K562 (cell line): ENCODE data around the gene KTN1. TPM values are rescaled to one million over a fixed set of nuclear protein-coding genes. Genes with fewer than 3 reads are reported as not detected.

Experiments
- ATAC-seq: fragments of 200-7000 bp; cut with Tn5 transposase; 3 replicates; pipeline ENCODE4 v1.9.1; 2020; ENCODE audit warnings: moderate library complexity
- BruUV-seq: library from RNA; stranded (reverse); fragments of 400-500 nt; replicated peaks from 2 replicates; lab custom pipeline; 2021; lab: Mats Ljungman, UMichigan
- CTCF ChIA-PET: fragments of 300-600 bp; formaldehyde crosslinking; extraction: SDS; loops from one replicate; lab custom pipeline; 2021; ENCODE audit warnings: low intra/inter-chr PET ratio; lab: Yijun Ruan, JAX
- POLR2A ChIA-PET: fragments of 300-600, 350-650 bp; sonication (Branson Sonifier 250); formaldehyde crosslinking; extraction: SDS; loops from one replicate; lab custom pipeline; 2021; ENCODE audit warnings: antibody characterized with exemption, inconsistent platforms; lab: Yijun Ruan, JAX
- DNase-seq, 4 experiments: peaks; one replicate each; pipeline versions ENCODE4 v3.0.0 to v3.0.0-alpha.2; 2011 to 2018; ENCODE audit warnings: low spot score in 3 of 4, mixed read lengths in 3 of 4; ENCODE audit errors: extremely low read depth in 1 of 4
- FAIRE-seq: peaks from 2 replicates; lab custom pipeline; 2011; peaks lifted over from hg19 to GRCh38; lab: Jason Lieb, UNC
- H2AFZ ChIP-seq: 2 replicates; pipeline ENCODE4 v1.6.0; 2011; ENCODE audit warnings: low read depth, low read length, control low read depth, inconsistent platforms
- H3K27ac ChIP-seq: fragments of 200-600 bp; 3 replicates; pipeline ENCODE4 v1.8.0; 2011; ENCODE audit warnings: low read depth, mild to moderate bottlenecking, control low read depth, inconsistent platforms, low read length, moderate library complexity, mixed read lengths; ENCODE audit errors: extremely low read depth
- H3K27me3 ChIP-seq, 2 experiments: fragments of 300-600 bp in 1 of 2; 2 replicates in 1 of 2; 3 replicates in 1 of 2; pipeline versions ENCODE4 v1.6.0 to v1.8.0; 2011; ENCODE audit warnings: inconsistent platforms in 2 of 2, low read length in 2 of 2, mild to moderate bottlenecking in 1 of 2, mixed read lengths in 1 of 2, moderate library complexity in 1 of 2; ENCODE audit not compliant: control insufficient read depth in 2 of 2, insufficient read depth in 2 of 2
- H3K36me3 ChIP-seq: fragments of 300-600 bp; 3 replicates; pipeline ENCODE4 v1.8.0; 2011; ENCODE audit warnings: mild to moderate bottlenecking, low read length, inconsistent platforms; ENCODE audit not compliant: control insufficient read depth, insufficient read depth
- H3K4me1 ChIP-seq, 2 experiments: fragments of 200-600 bp in 1 of 2; replicated peaks in 1 of 2; 2 replicates in 1 of 2; 3 replicates in 1 of 2; pipeline versions ENCODE4 v1.5.1 to v1.8.0; 2011; ENCODE audit warnings: inconsistent platforms in 2 of 2, low read length in 2 of 2, mild to moderate bottlenecking in 1 of 2, mixed read lengths in 1 of 2, moderate library complexity in 1 of 2; ENCODE audit not compliant: control insufficient read depth in 2 of 2, insufficient read depth in 2 of 2
- H3K4me2 ChIP-seq: 2 replicates; pipeline ENCODE4 v1.6.1; 2011; ENCODE audit warnings: low read length, control low read depth, inconsistent platforms, mixed read lengths; ENCODE audit not compliant: insufficient read depth
- H3K4me3 ChIP-seq: fragments of 200-600 bp; sonication (generic), shearing (Covaris generic); 2 replicates; pipeline ENCODE4 v1.5.1; 2016; ENCODE audit warnings: control low read depth, inconsistent platforms
- H3K79me2 ChIP-seq: fragments of 200-600 bp; 3 replicates; pipeline ENCODE4 v1.8.0; 2011; ENCODE audit warnings: low read length, inconsistent platforms; ENCODE audit not compliant: control insufficient read depth, insufficient read depth
- H3K9ac ChIP-seq, 2 experiments: 2 replicates each; pipeline versions ENCODE4 v1.6.0 to v1.6.1; 2011; ENCODE audit warnings: low read depth in 2 of 2, low read length in 2 of 2, control low read depth in 1 of 2, inconsistent platforms in 1 of 2, mild to moderate bottlenecking in 1 of 2, mixed read lengths in 1 of 2; ENCODE audit not compliant: insufficient read depth in 1 of 2
- H3K9me1 ChIP-seq: one replicate; pipeline ENCODE4 v1.6.0; 2011; ENCODE audit warnings: inconsistent platforms, mild to moderate bottlenecking, low read length, moderate library complexity; ENCODE audit not compliant: control insufficient read depth, insufficient read depth
- H3K9me3 ChIP-seq: replicated peaks from 2 replicates; pipeline ENCODE4 v1.5.1; 2011; ENCODE audit warnings: low read depth, low read length, inconsistent platforms; ENCODE audit not compliant: control insufficient read depth, insufficient read depth
- H4K20me1 ChIP-seq: replicated peaks from 2 replicates; pipeline ENCODE4 v1.6.1; 2011; ENCODE audit warnings: low read length, inconsistent platforms, mixed read lengths; ENCODE audit not compliant: control insufficient read depth, insufficient read depth
- BRD9 ChIP-seq: fragments of 450-650 bp; IDR thresholded peaks from 2 replicates; pipeline ENCODE4 v1.6.1; 2018; ENCODE audit warnings: low read depth; ENCODE audit not compliant: partially characterized antibody
- CGGBP1 ChIP-seq: fragments of 250-450 bp; sonication (Bioruptor Pico); IDR thresholded peaks from 2 replicates; pipeline ENCODE4 v1.9.0; 2021; ENCODE audit warnings: mild to moderate bottlenecking
- DNMT1 ChIP-seq: fragments of 450-650 bp; IDR thresholded peaks from 2 replicates; pipeline ENCODE4 v1.6.1; 2016; ENCODE audit warnings: antibody characterized with exemption, mild to moderate bottlenecking
- GTF3C2 ChIP-seq: IDR thresholded peaks from 3 replicates; pipeline ENCODE4 v1.6.1; 2011; ENCODE audit warnings: borderline replicate concordance, mild to moderate bottlenecking, moderate library complexity; ENCODE audit not compliant: insufficient read length; ENCODE audit errors: extremely low read depth
- MCM2 ChIP-seq: fragments of 450-650 bp; IDR thresholded peaks from 2 replicates; pipeline ENCODE4 v1.6.1; 2017; ENCODE audit warnings: low read depth, mild to moderate bottlenecking
- MCM3 ChIP-seq: fragments of 450-650 bp; IDR thresholded peaks from 2 replicates; pipeline ENCODE4 v1.6.1; 2016
- MTA2 ChIP-seq: fragments of 450-650 bp; IDR thresholded peaks from 2 replicates; pipeline ENCODE4 v1.6.1; 2016; ENCODE audit warnings: low read depth
- NFRKB ChIP-seq: fragments of 450-650 bp; IDR thresholded peaks from 2 replicates; pipeline ENCODE4 v1.6.1; 2016; ENCODE audit warnings: low read depth
- SAFB ChIP-seq: fragments of 200-400 bp; formaldehyde crosslinking; IDR thresholded peaks from 2 replicates; pipeline ENCODE4 v1.6.1; 2017; ENCODE audit warnings: low read depth, low read length, borderline replicate concordance
- SAP30 ChIP-seq: fragments of 200-600 bp; sonication (generic); IDR thresholded peaks from 2 replicates; pipeline ENCODE4 v1.6.1; 2012; ENCODE audit warnings: borderline replicate concordance, low read depth, mild to moderate bottlenecking, moderate library complexity, low read length, control low read depth, inconsistent platforms; ENCODE audit not compliant: insufficient read depth, poor library complexity, severe bottlenecking
- STAT5B ChIP-seq: fragments of 250-450 bp; sonication (Bioruptor Pico); IDR thresholded peaks from 2 replicates; pipeline ENCODE4 v1.8.0; 2021; ENCODE audit warnings: mild to moderate bottlenecking, inconsistent platforms
- TBL1XR1 ChIP-seq, 2 experiments: IDR thresholded peaks; 2 replicates each; pipeline ENCODE4 v1.6.1; 2012; ENCODE audit warnings: improper control_type of control experiment in 2 of 2, low read length in 2 of 2, mild to moderate bottlenecking in 1 of 2
- TFAP4 ChIP-seq: sonication (generic); formaldehyde crosslinking; IDR thresholded peaks from 2 replicates; pipeline ENCODE4 v1.8.0; 2022; ENCODE audit warnings: missing genetic modification reagents, mild to moderate bottlenecking, moderate library complexity, borderline replicate concordance
- ZNF277 ChIP-seq: fragments of 250-450 bp; sonication (Bioruptor Pico); IDR thresholded peaks from 2 replicates; pipeline ENCODE4 v1.8.0; 2022; ENCODE audit warnings: inconsistent platforms, mild to moderate bottlenecking, moderate library complexity, borderline replicate concordance
- ZNF764 ChIP-seq: fragments of 250-450 bp; sonication (Bioruptor Pico); IDR thresholded peaks from 2 replicates; pipeline ENCODE4 v1.4.0; 2020; ENCODE audit warnings: low read depth, mild to moderate bottlenecking, moderate library complexity
- WGBS: fragments of 100-300 bp; shearing (Covaris generic); methylation state at CpG from one replicate; pipeline ENCODE4 v1.1.6; 2016; ENCODE audit warnings: low coverage, mixed read lengths; ENCODE audit not compliant: insufficient coverage; ENCODE audit errors: missing lambda C conversion rate; 5-methylcytosine and 5-hydroxymethylcytosine counted together
- in situ Hi-C: fragments of 300-500 bp; cut with MboI; formaldehyde crosslinking; loops from 4 replicates; pipeline ENCODE4 v1.15.0; 2018; ENCODE audit warnings: inconsistent platforms, mixed read lengths
- intact Hi-C: fragments of 100-400 bp; cut with micrococcal nuclease; formaldehyde crosslinking; loops from 2 replicates; pipeline ENCODE4 v1.14.2; 2022
- polyA plus RNA-seq, 8 experiments: library from polyadenylated mRNA; depleted of rRNA in 4 of 8; stranded (reverse) in 5 of 8; unstranded in 3 of 8; fragments of >200 nt; fragmentation: Nextera tagmentation in 2 of 8; fragmentation: Illumina TruSeq in 1 of 8; extraction: Ambion mirVana in 2 of 8; extraction: Trizol in 1 of 8; gene quantifications; 2 replicates each; pipeline versions ENCODE4 v1.2.1 to v1.2.3, GENCODE V29; 2011 to 2014; ENCODE audit warnings: inconsistent platforms in 1 of 8, missing spikeins in 1 of 8
- total RNA-seq, 7 experiments: library from RNA; depleted of rRNA in 6 of 7; stranded (reverse); fragments of >200 nt in 6 of 7; fragmentation: Illumina TruSeq in 2 of 7; extraction: Trizol in 2 of 7; gene quantifications; 2 replicates each; pipeline versions ENCODE4 v1.2.1 to v1.2.3, GENCODE V29; 2011 to 2021; ENCODE audit warnings: low replicate concordance in 1 of 7
- TF ChIP-seq, protein P1 (sequence below): sonication (generic); formaldehyde crosslinking; IDR thresholded peaks from 2 replicates; pipeline ENCODE4 v1.8.0; 2022; ENCODE audit warnings: mild to moderate bottlenecking, missing genetic modification reagents

The KTN1 gene
- total and polyA plus RNA-seq, 9 of the 15 experiments (the other 6 are each of a cell fraction or from before 2014, with no cell fraction given), result 34.8 to 120 (median 63.6) TPM

DNA sequence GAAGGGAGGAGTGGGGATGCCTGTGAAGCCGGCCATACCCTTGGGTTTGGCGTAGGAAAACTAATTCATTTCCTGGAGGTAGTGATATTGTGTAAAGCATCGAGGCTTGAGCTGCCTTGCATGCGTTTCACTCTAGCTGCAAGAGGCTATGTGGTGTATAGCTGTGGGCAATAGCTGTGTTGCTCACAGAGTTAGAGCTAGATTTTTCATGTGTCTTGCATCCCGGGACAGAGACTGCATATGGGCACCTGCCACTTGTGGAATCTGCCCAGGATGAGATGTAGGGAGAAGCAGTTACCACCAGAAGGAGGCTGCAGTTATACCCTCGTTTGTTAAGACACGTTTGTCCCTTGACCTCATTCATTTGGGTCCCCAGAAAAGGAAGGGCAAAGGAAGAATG, 106.7 kb downstream of the KTN1 start (continued):
- no peak for TF ChIP-seq BRD9

DNA sequence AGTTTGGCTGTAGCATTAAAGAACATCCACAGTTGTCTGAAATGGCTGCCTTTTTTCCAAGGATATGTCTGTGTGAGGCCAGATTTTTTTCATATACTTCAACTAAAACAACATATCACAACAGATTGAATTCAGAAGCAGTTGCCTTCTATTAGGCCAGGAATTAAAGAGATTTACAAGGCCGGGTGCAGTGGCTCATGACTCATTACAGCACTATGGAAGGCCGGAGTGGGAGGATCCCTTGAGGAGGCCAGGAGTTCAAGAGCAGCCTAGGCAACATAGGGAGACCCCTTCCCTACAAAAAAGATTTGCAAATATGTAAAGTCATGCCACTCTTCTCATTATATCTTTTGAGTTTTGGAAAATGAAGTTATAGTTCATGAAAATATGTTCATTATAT, 108.6 kb downstream of the KTN1 start:
- no peak overlapping the region for H3K9ac ChIP-seq
- DNase-seq, result no peak
- no peaks in the 10 kb centered on the region for H4K20me1 ChIP-seq
- no peaks in the 10 kb centered on the region for H3K79me2 ChIP-seq
- TF ChIP-seq, protein P1, sequence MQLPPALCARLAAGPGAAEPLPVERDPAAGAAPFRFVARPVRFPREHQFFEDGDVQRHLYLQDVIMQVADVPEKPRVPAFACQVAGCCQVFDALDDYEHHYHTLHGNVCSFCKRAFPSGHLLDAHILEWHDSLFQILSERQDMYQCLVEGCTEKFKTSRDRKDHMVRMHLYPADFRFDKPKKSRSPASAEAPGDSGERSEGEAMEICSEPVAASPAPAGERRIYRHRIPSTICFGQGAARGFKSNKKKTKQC (CRISPR knock-in tag), result no peak
- TF ChIP-seq ZNF277 (CRISPR knock-in tag) (no peak), SAP30 (no peak), GTF3C2 (no peak), MTA2 (no peak), ZNF764 (CRISPR knock-in tag) (no peak), CGGBP1 (CRISPR knock-in tag) (no peak), MCM3 (no peak), SAFB (no peak), TFAP4 (CRISPR knock-in tag) (no peak), DNMT1 (no peak), TBL1XR1 (IDR thresholded peaks at IDR 0.05; ENCODE audit: low read length in 2 of 2) (no peak), MCM2 (no peak), STAT5B (no peak), NFRKB (no peak)
- TF ChIP-seq, all 486 proteins: peak for 0
- no peak for ATAC-seq
- WGBS, result 37% methylated on average over 2 of the region's 2 CpGs
- intact Hi-C loops (no loop called here), in situ Hi-C loops (no loop called here)
- H2AFZ ChIP-seq, result no peak overlapping the region
- H3K27me3 ChIP-seq, result no peaks in the 10 kb centered on the region
- no peak overlapping the region for H3K27ac ChIP-seq
- ChIA-PET POLR2A (no interaction called here), CTCF (no interaction called here)
- H3K4me1 ChIP-seq, result no peaks in the 10 kb centered on the region
- H3K9me1 ChIP-seq, result no peaks in the 10 kb centered on the region
- H3K4me2 ChIP-seq, result no peak overlapping the region
- no peak for FAIRE-seq
- H3K36me3 ChIP-seq, result 0 out of 3 replicates have a peak, but pooled peaks cover 4% of the 10 kb centered on the region
- BruUV-seq, result no TSS peak
- H3K4me3 ChIP-seq, result no peak overlapping the region
- no peaks in the 10 kb centered on the region for H3K9me3 ChIP-seq
